PFSK-1 (cell line): ENCODE data around the gene HTT.

Source experiments
- FOXP2 ChIP-seq: optimal IDR thresholded peaks from 2 replicates; pipeline ENCODE3; 2011; ENCODE audit warnings: borderline replicate concordance, control low read depth, inconsistent platforms; ENCODE audit not compliant: insufficient read depth; ENCODE audit errors: extremely low read length, extremely low read depth
- POLR2AphosphoS5 ChIP-seq: IDR thresholded peaks from 2 replicates; pipeline ENCODE4 v1.6.1; 2012; ENCODE audit warnings: low read depth, mild to moderate bottlenecking, control low read depth, low read length, moderate library complexity
- REST ChIP-seq, 2 experiments: IDR thresholded peaks; 2 replicates each; pipeline versions ENCODE4 v1.6.1 to v1.8.0; 2011 to 2012; ENCODE audit warnings: low read depth in 2 of 2, low read length in 2 of 2, control low read depth in 1 of 2, inconsistent platforms in 1 of 2, mild to moderate bottlenecking in 1 of 2, moderate library complexity in 1 of 2; ENCODE audit not compliant: insufficient read depth in 1 of 2
- SIN3A ChIP-seq: IDR thresholded peaks from 2 replicates; pipeline ENCODE4 v1.6.1; 2012; ENCODE audit warnings: mild to moderate bottlenecking, low read length, moderate library complexity, borderline replicate concordance; ENCODE audit not compliant: insufficient read depth

GRCh38 chr4:3118312-3118711 lies 43.8 kb downstream of the HTT start:
- TF ChIP-seq POLR2AphosphoS5: no peak
- TF ChIP-seq REST (IDR thresholded peaks at IDR 0.05; ENCODE audit: insufficient read depth in 1 of 2, low read depth in 2 of 2, low read length in 2 of 2): no peak
- no peak for TF ChIP-seq FOXP2
- no peak for TF ChIP-seq SIN3A
